Astrocyte of the cerebellum (primary cell): ENCODE measurements around the gene IRS2.

Source experiments
- DNase-seq: peaks from one replicate; pipeline ENCODE4 v3.0.0-alpha.2; 2011; ENCODE audit warnings: low read depth
- H3K4me3 ChIP-seq: 2 replicates; pipeline ENCODE4 v1.5.1; 2011; ENCODE audit warnings: mild to moderate bottlenecking, low read depth, low read length, moderate library complexity
- in situ Hi-C: cut with HindIII; loops from 2 replicates; pipeline ENCODE4 v1.10.0; 2017; ENCODE audit warnings: low sequenced_read_pairs
- TF ChIP-seq, protein P1 (sequence below): IDR thresholded peaks from 2 replicates; pipeline ENCODE4 v1.5.1; 2012; ENCODE audit warnings: low read length, low read depth, moderate library complexity, mild to moderate bottlenecking; ENCODE audit errors: missing control alignments

IRS2 gene

DNA sequence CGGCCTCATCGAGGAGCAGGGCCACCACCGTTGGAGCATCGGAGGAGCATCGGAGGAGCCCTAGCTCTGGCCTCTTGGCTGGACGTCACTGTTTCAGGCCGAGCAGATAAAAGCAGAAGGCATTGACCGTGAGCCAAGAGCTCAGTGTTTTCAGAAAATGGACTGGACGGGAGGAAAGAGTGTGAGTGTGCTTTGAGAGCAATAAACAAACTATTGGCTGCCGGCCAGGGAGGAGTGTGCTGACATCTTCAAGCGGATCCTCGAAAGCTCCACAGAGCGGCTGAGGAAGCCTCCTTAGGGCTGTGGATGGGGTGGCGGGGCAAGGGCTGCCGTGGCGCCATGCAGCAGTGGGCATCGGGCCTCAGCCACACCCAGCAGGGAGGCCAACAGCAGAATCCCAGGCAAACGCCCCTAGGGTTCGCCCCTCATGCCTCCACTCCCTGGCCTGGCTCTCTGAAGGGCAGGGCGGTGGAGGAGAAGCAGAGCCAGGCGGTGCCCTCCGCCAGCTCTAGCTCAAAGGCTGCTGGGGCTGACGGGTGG lies 41.8 kb downstream of the IRS2 start:
- DNase-seq, result no peak
- TF ChIP-seq, protein P1, sequence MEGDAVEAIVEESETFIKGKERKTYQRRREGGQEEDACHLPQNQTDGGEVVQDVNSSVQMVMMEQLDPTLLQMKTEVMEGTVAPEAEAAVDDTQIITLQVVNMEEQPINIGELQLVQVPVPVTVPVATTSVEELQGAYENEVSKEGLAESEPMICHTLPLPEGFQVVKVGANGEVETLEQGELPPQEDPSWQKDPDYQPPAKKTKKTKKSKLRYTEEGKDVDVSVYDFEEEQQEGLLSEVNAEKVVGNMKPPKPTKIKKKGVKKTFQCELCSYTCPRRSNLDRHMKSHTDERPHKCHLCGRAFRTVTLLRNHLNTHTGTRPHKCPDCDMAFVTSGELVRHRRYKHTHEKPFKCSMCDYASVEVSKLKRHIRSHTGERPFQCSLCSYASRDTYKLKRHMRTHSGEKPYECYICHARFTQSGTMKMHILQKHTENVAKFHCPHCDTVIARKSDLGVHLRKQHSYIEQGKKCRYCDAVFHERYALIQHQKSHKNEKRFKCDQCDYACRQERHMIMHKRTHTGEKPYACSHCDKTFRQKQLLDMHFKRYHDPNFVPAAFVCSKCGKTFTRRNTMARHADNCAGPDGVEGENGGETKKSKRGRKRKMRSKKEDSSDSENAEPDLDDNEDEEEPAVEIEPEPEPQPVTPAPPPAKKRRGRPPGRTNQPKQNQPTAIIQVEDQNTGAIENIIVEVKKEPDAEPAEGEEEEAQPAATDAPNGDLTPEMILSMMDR, result no peak
- in situ Hi-C loops, result no loop called here
- H3K4me3 ChIP-seq, result no peak overlapping the region

DNA sequence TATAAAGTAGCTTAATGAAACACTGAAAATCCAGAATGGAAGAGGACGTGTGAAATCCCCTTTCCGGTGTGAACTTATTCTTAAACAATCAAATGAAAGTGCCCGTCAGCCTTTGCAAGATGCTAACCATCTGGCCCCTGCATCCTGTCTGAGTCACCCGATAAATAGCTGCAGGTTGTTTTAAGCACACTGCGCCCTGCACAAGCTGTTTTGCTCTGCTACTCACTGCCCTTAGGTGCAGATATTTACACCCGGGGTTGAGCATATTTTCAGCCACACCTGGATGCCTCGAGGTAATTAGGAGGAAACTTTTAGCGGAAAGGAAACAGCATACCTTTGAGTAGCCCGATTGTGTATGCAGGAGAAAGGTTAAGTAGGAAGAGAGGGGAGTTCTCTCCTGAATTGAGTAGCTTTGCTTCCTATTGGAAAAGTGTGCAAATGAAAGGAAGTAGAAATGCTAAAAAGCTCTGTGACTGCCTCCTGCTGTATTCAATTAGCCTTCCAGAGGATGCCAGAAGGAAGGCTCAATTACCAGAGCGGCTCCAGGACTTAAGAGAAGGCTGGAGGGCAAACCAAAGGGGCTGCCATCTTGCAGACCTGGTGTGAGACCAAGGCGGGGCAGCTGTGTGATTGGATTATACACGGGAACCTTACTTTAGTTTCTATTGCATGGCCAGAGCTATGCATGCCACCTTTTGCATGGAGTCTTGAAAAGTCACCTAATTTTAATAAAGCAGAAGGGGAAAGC lies 42.5 kb downstream of the IRS2 start:
- H3K4me3 ChIP-seq, result no peak overlapping the region
- TF ChIP-seq, protein P1, result no peak
- in situ Hi-C loops, result no loop called here
- DNase-seq, result no peak

DNA sequence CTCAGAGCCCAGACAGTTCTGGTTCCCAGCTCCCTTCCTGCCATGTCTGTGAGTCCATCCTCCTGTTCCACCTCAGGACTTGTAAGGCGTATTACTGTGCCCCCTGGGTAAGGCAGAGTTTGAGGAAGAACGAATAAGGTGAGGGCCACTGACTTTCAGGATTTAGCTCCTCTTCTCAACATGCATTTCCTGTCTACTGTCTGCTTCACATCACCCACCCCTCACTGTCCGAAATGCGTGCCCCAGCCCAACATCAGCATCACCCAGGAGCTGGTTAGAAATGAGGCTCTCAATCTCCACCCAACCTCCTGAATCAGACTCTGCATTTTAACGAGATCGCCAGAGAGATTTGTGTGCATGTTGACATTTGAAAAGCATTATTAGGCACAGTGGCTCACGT lies 44.4 kb downstream of the IRS2 start:
- H3K4me3 ChIP-seq, result no peak overlapping the region
- no peak for DNase-seq
- TF ChIP-seq, protein P1, result no peak
- in situ Hi-C loops, result no loop called here

DNA sequence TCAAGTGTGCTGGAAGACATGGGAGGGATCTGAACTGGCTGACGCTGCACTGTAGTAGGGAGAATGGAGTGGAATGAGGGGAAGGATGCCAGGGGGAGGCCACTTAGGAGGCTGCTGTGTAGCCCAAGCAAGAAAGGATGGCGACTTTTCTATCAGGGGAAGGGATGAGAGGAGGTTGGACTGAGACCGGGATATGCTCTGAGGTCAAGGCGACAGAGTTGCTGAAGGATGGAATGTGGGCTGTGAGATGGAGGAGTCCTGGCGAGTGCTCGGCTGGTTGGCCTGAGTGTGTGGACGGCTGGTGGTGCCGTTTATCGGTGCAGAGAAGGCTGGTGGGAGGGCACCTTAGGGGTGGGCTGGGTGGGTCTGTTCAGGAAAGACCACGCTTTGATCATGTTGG lies 45.7 kb downstream of the IRS2 start:
- H3K4me3 ChIP-seq, result no peak overlapping the region
- TF ChIP-seq, protein P1, result no peak
- no peak for DNase-seq
- in situ Hi-C loops, result no loop called here

DNA sequence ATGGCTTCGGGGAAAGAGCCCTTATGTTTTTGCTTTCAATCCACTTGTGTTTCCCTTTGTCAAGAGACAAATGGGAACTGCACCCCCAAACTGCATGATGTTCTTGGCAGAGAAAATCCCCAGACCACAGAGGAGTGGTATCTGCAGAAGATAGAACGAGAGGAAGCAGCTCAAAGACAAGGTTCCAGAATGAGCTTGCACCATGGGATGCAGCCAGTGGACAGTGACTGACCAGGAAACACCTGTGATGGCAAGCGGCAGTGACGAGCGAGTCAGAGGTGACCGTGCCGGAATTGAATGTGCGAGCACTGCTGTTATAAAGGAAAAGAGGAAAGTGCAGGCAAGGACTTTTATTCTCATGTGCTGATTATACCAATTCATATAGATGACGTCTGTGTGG lies 46.3 kb downstream of the IRS2 start:
- in situ Hi-C loops, result no loop called here
- no peak for DNase-seq
- no peak overlapping the region for H3K4me3 ChIP-seq
- TF ChIP-seq, protein P1, result no peak

DNA sequence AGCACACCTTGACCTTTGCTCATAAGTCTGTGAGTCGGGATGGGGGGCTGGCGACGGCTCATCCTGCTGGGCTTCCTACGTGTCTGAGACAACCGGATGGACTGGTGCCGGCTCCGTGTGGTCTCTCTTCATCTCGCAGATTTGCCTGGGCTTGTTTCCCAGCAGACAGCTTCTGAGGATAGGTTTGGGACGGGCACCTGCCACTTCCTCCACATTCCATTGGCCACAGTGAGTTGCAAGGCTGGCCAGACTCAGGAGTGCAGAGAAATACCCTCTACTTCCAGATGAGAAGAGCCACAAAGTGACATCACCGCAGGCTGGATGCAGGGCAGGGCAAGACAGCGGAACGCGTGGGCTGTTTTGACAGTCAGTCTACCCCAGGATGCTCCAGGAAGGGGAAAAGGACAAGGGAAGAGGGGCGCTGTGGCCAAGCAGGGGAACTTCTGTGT lies 48.1 kb downstream of the IRS2 start:
- in situ Hi-C loops, result no loop called here

More for the DNA sequence above, 48.1 kb downstream of the IRS2 start:
- no peak overlapping the region for H3K4me3 ChIP-seq
- TF ChIP-seq, protein P1, result no peak
- no peak for DNase-seq
